NCI-H526 treated with DMSO at 0.1 percent for 48 hours (cell line): ENCODE data around the gene SENP7.
"Not testable (repeated sequence)": the region's sequence is repeated elsewhere in the genome, so short reads cannot be mapped to it uniquely, and the experiment has no call there.

Experiments
- DNase-seq: peaks from one replicate; lab custom pipeline; 2025; lab: John Stamatoyannopoulos, UW

Gene SENP7, protein sequence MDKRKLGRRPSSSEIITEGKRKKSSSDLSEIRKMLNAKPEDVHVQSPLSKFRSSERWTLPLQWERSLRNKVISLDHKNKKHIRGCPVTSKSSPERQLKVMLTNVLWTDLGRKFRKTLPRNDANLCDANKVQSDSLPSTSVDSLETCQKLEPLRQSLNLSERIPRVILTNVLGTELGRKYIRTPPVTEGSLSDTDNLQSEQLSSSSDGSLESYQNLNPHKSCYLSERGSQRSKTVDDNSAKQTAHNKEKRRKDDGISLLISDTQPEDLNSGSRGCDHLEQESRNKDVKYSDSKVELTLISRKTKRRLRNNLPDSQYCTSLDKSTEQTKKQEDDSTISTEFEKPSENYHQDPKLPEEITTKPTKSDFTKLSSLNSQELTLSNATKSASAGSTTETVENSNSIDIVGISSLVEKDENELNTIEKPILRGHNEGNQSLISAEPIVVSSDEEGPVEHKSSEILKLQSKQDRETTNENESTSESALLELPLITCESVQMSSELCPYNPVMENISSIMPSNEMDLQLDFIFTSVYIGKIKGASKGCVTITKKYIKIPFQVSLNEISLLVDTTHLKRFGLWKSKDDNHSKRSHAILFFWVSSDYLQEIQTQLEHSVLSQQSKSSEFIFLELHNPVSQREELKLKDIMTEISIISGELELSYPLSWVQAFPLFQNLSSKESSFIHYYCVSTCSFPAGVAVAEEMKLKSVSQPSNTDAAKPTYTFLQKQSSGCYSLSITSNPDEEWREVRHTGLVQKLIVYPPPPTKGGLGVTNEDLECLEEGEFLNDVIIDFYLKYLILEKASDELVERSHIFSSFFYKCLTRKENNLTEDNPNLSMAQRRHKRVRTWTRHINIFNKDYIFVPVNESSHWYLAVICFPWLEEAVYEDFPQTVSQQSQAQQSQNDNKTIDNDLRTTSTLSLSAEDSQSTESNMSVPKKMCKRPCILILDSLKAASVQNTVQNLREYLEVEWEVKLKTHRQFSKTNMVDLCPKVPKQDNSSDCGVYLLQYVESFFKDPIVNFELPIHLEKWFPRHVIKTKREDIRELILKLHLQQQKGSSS

DNA sequence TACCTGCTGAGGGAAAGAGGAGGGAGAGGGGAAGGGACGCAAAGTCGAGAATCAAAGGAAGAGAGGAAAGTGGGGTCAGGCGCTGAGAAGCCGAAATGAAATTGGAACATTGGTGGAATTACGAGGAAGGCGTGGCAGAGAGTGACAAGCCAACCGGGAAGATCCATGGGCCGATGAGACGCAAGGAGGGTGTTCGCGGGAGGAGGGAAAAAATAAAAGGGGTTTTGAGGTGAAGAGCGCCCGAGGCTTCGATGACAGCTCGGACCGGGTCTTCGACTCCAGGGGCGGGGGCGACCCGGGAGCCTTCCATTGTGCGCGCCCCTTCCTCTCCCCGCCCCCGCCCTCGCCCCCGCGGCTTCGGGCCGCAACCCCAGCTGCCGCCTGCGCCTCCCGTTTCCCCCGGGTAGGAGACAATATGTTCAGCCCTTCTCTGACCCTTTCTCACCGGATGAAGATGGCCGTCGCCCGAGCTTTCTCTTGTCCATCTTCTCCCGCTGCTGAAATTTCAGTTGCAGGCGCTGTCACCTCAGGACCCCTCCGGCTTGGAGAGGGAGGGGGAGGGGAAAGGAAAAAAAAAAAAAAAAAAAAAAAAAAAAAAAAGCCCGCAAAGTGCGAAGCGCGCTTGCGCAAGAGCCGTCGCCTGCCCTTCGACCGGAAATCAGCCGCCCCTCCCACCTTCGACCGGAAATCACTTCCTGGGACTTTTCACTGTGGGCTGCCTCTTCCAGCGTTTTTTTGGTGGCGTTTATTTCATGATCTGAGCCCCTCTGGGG is at the start of gene SENP7:
Gene SENP7 (minus strand): TSS at position 567 of the 773 bp plus-strand sequence. CDS start 82 bp downstream, at position 485.
- peak; percentile 67 for DNase-seq

DNA sequence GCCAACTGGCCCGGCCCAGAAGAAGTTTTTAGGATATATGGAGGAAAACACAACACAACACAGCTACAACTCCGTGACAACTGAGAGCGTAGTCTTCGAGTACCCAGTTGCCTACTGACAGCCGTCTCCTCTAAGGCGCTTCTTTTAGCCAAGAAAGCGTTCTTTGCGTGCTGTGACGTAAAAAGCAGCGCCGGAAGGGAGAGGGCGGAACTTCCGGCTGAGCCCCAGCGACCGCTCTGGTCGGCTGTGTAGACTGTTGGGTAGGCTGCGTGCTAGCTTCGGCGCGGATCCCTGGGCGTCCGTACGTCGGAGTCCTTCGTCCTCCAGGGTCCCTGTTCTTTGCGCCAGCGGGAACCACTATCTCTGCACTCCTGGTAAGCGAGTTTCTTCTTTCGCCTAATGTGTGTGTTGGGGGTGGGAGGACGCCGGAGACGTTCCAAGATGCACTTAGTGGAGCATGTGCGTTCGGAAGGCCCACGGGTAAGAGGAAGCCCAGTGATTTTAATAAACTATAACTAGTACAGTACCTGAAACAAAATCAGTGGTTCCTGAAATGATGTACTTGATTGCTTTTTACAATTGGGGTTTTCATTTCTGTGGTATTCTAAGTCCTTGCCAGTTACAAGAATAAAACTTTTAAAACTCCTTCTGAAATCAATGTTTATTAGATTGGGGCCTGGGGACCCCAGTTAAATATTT is 48.8 kb upstream of the SENP7 start, which contains the start of gene TRMT10C:
Gene TRMT10C (plus strand): TSS at position 239 of the 699 bp plus-strand sequence. CDS start 2,914 bp downstream, outside the sequence.
- DNase-seq, result peak; percentile 81

DNA sequence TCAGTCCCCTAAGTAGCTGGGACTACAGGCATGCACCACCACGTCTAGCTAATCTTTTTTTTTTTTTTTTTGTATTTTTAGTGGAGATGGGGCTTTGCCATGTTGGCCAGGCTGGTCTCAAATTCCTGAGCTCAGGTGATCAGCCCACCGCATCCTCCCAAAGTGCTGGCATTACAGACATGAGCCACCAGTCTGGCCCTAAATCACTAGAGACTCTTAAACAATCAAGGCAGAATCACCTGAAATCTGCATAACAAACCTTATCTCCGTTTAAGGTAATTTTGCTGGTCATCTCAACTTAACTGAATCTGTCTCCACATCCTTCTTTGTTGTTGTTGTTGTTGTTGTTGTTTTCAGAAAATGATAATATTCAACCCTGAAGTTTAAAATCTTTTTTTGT is 43.1 kb upstream of the SENP7 start:
- DNase-seq, result no peak

DNA sequence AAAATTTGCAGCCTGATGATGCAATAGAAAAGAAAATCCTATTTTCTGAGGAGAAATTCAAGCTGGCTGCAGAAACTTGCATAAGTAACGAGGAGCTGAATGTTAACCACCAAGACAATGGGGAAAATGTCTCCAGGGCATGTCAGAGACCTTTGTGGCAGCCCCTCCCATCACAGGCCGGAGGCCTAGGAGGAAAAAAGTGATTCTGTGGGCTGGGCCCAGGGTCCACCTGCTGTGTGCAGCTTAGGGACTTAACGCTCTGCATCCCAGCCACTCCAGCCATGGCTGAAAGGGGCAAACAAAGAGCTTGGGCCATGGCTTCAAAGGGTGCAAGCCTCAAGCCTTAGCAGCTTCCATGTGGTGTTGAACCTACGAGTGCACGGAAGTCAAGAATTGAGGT is 40.4 kb upstream of the SENP7 start:
- not testable (repeated sequence) for DNase-seq

DNA sequence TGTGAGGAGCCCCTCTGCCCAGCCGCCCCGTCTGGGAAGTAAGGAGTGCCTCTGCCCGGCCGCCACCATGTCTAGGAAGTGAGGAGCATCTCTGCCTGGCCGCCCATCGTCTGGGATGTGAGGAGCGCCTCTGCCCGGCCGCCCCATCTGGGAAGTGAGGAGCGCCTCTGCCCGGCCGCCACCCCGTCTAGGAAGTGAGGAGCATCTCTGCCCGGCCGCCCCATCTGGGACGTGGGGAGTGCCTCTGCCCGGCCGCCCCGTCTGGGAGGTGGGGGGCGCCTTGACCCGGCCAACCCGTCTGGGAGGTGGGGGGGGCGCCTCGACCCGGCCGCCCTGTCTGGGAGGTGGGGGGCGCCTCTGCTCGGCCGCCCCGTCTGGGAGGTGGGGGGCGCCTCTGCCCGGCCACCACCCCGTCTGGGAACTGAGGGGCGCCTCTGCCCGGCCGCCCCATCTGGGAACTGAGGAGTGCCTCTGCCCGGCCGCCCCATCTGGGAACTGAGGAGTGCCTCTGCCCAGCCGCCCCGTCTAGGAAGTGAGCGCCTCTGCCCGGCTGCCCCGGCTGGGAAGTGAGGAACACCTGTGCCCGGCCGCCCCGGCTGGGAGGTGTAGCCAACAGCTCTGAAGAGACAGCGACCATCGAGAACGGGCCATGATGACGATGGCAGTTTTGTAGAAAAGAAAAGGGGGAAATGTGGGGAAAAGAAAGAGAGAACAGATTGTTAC is 38.5 kb upstream of the SENP7 start:
- not testable (repeated sequence) for DNase-seq

DNA sequence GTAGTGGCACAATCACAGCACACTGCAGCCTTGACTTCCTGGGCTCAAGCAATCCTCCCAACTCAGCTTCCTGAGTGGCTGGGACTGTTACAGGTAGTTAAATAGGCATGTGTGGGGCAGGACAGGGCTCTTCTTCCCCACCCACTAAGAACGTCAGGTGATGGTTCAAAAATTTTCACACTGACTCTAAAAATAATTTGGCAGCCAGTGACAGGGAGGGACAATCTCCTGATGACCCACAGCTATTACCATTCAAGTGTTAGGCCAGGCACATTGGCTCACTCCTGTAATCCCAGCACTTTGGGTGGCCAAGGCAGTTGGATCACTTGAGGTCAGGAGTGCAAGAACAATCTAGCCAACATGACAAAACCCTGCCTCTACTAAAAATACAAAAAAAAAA is 36.5 kb upstream of the SENP7 start:
- DNase-seq, result no peak

DNA sequence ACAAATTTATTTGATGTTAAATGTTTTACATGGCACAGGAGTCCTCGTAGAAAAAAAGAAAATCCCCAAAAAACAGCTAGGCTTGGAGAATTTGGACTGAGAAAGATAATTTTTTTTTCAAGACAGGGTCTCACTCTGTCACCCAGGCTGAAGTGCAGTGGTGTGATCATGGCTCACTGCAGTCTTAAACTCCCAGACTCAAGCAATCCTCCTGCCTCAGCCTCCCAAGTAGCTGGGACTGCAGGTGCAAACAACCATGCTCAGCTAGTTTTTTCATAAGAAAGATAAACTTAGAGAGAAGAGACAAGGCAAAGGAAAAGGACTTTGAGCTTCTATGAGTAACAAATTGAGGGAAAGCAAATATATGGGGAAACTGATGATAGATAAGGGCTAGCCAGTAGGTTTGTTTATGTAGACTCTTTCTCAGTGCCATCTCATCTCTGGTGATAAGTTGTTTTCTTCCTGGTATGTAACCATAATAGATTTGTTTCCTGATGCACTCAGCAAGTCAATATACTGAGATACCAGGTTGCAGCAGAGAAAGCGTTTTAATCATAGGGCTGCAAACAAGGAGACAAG is 35.6 kb upstream of the SENP7 start:
- no peak for DNase-seq

DNA sequence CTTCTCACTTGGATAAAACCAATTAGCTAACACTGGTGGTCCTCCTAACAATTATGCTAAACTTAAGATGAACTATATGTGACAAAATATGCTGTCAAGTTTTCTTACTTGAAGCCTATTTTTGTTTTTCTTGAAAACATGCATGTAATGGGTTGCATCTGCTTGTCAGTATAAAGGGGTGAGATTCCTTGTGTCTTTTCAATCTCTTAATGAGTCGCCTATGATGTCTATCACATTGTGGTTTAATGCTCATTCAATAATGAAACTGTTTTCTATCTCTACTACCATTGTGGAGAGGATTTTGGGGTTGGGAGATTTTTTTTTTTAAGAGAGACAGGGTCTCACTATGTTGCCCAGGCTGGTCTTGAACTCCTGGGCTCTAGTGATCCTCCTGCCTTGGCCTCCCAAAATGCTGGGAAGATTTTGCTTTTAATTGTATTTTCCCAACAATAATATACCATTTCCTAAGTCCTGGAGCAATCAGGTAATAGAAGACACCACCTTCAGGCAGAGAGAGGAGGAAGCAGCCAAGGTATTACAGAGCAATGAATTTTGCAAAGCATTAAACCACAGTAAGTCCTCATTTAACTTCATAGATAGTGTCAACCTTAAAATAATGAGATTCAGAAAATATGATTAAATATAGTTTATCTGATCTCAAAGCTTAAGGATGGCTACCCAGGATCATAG is 31.3 kb upstream of the SENP7 start:
- no peak for DNase-seq

DNA sequence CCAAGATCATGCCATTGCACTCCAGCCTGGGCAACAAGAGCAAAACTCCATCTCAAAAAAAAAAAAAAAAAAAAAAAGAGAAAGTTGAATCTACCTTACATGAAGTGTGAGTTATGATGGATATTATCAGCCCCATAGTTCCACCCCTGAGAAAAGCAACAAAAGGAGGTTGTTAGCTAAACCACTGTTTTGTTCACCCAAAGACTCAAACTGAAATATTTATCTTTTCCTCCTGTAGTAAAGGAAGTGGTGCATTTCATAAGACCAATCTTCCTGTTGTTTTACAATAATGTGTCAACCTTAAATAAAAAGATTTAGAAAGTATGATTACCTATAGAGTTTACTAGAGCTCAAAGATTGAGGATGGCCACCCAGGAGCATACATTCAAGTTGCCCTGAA is 29.9 kb upstream of the SENP7 start:
- no peak for DNase-seq

DNA sequence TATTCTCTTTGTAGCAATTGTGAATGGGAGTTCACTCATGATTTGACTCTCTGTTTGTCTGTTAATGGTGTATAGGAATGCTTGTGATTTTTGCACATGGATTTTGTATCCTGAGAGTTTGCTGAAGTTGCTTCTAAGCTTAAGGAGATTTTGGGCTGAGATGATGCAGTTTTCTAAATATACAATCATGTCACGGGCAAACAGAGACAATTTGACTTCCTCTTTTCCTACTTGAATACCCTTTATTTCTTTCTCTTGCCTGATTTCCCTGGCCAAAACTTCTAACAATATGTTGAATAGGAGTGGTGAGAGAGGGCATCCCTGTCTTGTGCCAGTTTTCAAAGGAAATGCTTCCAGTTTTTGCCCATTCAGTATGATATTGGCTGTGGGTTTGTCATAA is 23.9 kb upstream of the SENP7 start:
- DNase-seq, result not testable (repeated sequence)

DNA sequence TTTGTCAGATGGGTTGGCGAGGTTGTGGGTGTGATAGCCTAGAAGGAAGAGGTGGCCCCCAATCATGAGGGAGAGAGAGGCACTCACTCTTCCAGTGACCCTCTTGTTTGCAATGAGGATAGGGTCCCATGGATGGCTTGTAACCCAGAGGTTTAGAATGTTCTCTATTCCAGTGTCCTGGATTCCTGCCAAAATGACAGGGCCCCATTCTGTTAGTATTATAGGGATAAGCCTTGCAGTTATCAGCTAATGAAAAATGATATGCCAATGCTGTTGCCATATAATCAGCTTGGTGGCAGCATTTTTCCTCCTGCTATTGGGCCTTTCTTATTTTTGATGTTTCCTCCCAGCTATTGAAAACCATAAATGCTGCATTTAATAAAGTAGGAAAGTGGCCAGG is 23.3 kb upstream of the SENP7 start:
- DNase-seq, result no peak

DNA sequence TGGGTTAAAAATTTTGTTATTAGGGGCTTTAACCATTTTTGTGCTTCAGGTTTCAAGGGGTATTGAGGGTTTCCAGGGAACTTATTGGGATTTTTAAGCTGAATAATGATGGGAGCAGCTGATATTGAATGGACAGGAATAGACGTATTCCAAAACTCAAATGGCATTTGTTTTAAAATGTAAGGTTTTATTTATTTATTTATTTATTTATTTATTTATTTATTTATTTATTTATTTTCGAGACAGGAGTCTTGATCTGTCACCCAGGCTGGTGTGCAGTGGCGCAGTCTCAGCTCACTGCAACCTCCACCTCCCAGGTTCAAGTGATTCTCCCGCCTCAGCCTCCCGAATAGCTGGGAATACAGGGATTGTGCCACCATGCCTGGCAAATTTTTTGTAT is 22.2 kb upstream of the SENP7 start:
- DNase-seq, result no peak

DNA sequence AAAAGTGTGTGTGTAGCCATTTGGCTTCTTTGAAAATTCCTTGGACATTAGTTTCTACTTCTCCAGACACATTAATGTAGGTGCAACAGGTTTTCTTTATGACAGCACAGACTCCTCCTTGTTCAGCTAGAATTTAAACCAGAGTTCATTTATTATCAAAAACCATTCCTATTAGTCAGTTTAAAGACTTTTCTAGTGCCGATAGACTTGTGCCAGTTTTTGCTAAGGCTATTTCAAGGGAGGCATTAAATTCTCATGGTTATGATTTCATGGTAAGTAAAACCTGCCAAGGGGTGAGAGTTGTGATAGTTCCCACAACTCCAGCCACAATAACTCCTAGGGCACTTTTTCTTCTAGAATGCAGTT is 20.6 kb upstream of the SENP7 start:
- DNase-seq, result no peak

DNA sequence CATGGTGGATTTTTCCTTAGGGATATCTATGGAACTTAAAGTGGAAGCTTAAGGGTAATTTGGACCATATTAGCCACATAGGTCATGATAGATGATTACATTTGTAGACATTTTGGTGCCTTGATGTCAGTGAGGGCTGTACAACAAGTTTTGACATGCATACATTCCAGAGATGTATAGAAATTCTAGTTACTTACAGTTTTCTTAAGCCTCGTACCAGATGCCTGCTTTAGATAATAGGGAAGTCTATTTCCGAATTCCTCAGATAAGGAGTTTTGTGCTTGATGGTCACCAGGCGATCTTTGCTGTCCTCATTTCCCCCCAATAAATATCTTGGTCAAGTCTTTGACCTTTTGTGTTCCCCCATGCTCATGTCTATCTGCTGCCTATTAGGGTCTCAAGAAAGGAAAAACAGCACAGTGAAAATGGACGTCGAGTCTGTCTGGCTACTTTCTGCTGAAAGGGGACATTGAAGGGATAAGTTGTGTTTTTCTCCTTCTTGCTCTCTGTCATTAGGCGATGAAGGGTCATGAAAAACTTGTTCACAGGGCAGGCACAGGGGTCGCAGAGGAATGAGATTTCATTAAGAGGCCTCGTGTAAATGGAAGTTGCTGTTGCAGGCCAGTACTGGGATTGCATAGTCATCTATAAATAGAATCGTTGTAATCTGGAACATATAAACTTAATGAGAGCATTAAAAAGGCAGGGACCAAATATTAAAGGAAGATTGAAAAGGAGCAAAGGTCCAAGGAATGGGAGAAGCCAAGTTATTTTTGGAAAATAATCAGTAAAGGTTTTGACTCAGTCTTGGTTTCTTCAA is 20.0 kb upstream of the SENP7 start:
- DNase-seq, result no peak

DNA sequence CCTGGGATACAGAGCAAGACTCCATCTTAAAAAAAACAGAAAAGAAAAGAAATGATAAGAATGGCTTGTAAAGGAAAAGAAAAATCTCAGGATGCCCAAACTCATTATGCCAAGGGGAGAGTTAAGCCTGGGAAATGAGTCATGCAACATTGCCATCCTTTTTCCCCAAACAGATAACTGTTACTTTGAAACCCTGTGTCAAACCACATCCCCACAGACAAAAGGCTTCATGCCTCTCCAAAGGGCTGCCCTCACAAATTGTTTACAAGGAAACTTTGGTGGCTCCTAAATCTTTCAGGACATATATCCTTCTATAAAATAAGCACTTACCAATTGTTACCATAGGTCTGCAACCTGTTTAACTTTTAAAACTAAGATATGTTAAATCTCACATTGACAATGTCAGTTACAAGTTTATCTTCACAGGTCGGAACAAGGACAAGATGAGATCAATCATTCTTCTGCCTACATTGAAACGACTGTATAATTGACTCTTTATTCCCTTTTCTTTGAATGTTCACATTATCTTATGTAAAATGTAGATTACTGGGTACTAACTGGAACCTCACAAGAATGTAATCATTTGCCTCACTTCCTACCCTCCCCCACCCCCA is 18.6 kb upstream of the SENP7 start:
- no peak for DNase-seq

DNA sequence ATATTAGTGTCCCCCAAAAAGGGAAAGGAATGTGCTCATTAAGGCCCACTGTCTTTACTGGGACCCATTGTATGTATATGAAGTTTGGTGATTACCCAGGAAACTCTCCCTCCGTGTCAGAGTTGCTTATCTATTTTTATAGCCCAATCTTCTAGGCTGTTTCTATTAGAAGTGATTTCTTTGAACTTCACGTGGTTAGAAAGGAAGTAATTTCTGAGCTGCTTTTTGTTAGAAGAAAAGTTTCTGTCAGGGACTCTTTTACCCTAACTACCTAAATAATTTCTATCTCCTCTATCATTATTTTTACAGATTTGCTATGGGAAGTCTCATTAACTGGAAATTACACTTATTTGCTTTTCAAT is 17.7 kb upstream of the SENP7 start:
- DNase-seq, result no peak

DNA sequence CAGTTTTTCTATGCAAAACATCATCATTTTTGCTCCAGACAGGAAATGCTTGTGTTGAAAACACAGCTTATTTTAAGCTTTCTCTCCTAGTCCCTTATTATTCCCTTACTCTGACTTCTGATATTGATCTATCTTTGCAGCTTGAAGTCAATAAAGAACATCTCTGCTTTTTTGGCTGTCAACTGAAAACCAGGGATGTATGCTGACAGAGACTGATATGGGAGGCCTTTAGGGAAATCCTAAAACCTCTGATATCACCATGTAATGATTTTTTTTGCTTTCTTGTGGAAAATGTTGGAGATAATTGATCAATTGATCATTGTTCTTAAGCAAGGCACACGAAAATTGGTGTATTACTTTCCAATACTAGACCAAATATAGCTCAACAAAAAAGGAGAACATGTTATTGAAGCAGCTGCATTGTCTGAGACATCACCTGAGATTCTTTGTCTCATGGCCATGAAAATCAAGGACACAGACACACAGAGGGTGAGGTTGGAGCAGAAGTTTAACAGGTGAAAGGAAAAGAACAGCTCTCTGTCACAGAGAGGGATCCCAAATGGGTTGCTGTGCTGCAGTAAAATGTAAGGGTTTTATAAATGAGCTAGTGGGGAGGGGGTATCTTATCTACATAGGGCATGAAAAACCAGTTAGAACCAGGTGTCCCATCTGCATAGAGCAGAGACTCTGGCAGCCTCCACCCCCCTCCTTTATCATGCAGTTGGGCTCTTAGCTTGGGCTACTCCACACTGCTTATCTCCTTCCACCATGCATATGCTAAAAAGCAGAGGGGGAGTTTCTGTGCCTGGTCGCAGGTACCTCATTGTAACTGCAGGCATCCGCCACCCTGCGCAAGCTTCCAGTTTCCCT is 17.0 kb upstream of the SENP7 start:
- DNase-seq, result no peak
